ENCODE measurements around the gene CELSR1.

CELSR1 gene

DNA sequence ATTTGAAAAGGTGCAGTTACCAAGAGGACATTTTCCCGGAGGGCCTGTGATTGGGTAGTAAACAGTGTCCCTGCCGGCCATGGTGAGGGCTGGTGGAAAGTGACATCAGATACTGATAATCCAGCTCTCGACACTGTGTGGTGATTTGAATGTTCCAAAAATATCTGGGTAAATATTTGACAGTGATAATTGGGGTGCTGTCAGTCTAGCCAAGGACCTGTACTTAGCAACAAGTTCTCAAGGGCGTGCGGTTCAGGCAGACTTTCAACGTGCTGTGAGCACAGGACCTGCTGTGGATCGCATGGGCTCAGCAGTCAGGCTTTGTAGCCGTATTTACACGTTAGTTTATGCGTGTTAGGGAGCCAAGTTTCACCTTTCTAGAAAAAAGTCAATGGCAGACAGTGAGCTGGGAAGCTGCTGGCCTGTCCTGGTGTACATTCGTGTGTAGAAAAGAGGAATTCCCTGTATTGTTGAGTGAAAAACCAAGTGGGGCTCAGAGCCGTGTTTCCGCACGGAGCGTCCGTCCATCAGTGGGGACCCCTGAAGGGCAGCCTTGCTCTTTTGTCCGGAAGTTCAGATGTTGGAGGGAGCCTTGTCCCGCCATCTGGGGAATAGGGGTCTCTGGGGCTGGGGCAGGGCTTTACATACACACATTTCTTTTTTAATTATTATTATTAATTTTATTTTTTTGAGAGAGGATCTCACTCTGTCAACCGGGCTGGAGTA is 190.6 kb downstream of the CELSR1 start:
- DNase-seq: no peak

DNA sequence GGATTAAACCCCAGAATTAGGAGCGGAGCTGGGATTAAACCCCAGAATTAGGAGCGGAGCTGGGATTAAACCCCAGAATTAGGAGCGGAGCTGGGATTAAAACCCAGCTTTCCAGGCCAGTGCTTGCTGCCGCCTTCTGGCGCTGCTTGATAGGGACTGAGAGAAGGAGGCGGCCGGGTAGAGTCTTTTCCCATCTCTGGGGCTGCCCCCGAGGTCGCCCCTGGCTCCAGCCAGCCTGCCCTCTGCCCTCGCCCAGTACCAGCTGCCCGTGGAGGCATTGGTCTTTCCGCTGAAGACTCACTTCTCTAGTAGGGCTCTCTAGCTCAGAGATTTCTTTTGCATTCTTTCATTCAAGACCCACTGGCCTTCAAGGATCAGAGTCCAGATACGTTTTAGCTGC is 196.7 kb downstream of the CELSR1 start:
- no peak for DNase-seq

DNA sequence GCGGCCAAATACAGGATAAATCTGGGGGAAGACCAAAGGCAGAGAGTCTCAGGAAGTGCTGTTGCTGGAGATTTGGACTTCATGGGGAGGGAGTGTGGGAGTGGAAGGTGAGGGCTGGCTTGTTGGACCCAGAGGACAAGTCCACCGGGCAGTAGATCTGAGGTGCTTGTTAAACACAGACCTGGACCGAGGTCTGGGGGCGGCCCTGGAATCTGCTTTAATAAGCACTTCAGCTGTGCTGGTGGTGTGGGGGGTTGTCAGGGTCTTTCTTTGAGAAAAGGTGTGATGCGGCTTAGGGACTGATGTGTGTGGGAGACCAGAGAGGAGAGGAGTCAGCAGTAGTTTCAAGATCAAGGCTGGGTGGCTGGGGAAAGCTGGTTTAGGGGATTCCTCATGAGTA is 197.5 kb downstream of the CELSR1 start:
- DNase-seq: no peak

DNA sequence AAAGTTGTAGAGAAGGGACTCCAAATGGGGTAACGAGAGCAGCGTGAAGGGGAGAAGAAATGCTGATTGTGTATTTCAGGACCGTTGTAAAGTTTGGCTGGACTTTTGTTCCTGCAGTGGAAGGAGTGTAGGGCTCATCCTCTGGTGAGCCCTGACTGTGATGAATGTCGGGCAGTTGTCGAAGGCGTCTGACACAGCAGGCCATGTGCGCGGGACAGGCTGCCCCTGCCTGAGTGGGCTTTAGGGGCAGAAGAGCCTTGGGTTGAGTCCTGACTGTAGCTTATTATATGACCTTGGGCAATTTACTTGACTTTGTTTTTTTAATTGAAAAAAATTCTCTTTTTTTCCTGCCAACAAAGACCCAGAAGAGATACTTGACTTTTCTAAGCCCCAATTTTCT is 198.8 kb downstream of the CELSR1 start:
- DNase-seq: no peak

DNA sequence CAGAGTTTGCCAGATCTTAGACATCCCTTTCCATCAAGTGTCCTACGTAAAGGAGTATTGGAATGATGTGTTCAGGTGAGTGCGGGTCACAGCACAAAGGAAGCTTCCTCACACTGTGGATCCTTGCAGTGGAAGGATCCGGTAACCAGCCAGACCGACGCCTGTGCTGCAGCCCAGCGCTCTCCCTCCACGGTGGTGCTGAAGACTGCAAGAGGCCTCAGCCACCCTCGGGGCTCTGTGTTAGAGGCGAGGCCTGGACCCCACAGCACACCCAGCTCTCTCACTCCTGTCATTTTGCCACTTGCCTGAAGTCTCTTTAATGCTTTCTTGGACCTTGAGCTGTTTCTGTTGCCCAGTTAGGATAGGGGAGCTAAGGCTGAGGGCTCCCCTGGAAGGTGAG is 199.6 kb downstream of the CELSR1 start:
- DNase-seq: no peak

DNA sequence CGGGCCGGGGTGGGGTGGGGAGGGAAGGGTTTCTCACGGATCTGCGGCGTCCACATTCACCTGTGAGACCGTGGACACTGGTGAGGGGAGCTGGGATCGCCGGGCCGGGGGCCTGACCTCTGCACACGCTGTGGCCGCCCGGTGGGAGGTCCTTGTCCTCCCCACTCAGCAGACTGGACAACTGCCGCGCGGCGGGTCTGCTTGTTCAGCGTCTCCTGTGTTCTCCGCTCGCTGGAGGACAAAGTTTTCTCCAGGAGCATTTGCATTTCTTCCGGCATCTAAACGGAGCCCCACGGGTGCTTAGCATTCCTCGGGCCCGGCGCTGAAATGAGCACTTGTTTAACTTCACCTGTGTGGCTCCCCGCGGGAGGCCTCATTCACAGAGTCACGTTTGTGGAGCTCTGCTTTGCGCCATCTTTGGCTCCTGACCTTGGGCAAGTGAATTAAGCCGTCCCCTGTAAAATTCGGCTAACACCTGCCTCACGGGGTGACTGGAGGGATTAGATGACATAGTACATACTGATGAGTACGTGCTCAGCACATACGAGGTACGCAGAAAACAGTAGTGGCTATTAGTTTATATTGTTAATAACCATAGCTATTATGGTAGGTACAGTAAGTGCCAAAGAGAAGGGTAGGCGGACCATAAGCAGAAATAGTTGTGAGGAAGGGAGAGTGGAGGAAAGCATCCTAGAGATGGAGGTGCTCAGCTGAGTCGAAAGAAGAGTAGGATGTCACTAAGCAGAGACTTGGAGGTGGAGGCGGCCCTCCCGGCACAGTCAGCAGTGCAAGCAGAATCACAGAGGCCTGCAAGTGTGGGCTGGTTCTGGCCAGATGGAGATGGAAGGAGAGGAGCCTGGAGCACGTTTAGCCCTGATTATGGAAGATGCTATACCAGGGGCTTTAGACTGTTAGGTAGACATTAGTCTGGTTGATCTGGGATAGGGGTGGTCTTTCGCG is 201.0 kb downstream of the CELSR1 start:
- DNase-seq: no peak

DNA sequence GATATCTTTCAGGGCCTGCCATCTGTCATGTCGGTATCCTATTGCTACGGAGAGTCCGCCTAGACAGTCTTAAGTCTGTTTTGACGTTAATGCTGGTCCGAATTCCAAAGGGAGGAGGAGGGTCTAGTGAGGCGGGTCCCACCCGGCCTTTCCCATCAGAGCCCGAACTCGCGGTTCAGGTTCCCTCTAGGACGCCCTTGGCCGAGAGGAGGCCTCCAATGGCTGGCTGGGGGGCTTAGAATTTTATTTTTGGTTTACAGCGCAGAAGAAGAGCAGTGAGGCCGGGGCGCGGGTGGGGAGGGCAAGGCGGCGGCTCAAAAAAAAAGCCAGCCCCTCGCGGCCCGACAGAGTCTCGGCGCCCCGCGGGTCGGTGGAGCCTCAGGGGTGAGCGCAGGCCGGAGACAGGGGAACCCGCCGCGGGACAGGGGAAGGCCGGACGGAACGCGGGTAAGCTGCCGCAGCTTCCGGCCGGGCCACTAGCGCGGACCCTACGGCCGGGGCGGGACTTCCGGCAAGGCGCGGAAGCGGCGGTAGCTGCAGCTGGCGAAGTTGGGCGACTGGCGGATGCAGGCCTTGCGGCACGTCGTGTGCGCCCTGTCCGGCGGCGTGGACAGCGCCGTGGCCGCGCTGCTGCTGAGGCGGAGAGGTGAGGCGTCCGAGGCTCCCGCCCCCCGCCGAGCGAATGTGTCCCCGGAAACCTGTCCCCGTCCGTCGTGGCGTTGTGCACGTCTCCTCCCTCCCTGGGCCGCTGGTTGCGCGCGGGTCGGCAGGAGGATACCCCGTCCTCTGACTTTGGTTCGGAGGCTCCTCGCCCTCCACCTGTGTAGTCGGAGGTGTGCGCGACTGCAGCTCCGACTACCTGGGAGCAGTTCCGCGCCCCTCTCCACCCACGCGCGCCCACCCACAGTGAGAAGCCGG is 202.0 kb downstream of the CELSR1 start, which contains the start of gene TRMU:
TSS of gene TRMU (plus strand) at position 514 of the 918 bp plus-strand sequence. CDS start at position 565, 51 bp downstream.
- DNase-seq: peak; percentile 69

DNA sequence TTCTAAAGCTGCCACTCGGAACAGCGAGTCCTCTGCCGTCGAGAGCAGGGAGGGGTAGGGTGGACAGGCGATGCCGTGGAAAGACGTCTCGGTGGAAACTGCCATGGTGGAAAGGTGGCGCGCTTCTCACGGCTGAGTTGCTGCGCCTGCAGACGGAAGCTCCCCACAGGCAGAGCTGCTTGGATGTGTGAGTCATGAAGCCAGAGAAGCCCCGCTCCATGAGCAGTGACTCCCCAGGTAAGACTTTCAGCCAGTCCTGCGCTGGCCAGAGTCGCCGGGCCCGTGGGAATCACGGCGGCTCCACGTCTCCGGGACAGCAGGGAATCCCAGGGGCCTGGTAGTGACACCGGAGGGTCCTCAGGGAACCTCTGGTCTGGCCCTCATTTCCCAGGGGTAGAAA is 205.9 kb downstream of the CELSR1 start:
- no peak for DNase-seq

DNA sequence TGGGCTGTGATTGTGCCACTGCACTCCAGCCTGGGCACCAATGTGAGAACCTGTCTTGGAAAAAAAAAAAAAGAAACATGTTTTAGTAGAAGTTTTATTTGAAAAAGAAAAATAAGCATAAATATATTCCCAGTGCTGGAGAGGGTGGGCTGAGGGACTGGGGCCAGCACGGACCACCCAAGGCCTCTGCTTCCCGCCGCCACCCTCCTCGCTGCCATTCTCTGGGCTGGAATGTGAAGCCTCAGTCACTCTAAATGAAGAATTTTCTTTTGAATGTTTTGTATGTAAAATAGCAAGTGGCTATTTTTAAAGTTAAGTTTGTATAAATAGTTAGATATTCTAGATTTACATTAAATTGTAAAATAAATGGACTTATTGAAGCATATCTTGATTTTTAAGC is 207.0 kb downstream of the CELSR1 start:
- DNase-seq: no peak

DNA sequence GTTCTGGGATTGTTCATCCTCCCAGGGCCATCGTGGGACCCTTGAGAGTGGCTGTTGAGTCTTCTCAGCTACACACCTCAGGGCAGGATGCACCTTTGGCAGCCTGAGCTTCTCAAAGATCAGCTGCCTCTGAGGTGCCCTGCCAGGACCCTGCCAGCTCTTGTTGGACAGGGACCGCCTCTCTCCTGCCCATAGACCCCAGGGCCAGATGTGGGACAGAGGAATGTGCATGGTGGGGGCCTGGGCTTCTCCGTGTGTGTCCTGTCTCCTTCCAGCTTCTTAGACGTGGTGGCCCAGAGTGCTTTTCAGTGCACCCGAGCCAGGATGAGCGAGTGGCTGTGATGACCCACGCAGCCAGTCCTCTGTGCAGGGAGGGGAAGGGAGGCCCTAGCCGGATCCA is 207.8 kb downstream of the CELSR1 start:
- no peak for DNase-seq

DNA sequence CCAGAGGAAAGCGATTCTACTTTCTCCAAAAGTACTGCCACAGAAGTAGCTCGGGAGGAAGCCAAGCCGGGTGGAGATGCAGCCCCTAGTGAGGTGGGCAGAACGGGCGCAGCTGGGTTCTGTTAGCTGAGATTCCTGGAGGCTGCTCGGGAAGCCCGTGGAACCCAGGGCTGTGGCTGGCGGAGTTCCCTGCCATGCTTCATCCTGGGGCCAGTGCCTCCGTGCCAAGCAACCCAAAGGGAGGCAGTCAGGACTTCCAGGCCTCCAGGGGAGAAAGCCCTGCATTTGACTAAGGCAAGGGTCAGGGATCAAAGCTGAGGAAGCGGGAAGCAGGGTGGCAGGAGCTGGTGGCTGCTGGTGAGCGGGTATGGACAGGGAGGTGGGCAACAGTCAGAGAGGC is 208.6 kb downstream of the CELSR1 start:
- DNase-seq: no peak

DNA sequence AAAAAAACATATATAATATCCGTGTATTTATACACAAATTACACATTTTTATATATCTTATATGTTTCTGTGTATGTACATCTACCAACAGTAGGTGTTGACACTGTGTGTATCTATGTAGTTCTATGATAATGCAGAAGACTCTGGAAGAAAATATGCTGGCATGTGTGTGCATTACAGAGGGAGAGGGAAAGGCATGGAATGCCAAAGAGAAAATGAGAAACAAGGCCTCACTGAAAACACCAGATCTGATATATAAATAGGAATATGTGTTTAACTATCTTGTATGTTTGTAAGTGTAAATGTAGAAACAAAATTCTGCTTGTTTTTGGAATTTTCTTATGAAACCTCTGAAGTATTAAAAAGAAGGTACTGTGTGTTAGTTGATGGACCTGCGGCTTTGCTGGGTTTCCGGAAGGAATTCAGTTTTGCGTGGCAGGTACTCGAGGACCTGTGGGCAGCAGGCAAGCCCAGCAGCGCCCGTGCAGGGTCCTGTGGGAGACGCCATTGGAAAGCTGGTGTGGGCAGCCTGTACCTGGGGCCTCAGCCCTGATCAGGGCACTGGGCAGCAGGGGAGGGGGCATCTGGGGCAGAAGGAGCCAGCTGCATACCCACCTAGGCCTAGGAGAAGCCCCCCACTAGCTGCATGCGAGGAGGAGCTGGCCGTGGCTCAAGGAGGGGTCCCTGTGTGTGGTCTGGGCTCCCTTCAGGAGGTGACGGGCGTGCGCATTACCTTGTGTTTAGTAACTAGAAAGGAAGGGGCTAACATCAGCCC is 209.5 kb downstream of the CELSR1 start:
- DNase-seq: no peak

DNA sequence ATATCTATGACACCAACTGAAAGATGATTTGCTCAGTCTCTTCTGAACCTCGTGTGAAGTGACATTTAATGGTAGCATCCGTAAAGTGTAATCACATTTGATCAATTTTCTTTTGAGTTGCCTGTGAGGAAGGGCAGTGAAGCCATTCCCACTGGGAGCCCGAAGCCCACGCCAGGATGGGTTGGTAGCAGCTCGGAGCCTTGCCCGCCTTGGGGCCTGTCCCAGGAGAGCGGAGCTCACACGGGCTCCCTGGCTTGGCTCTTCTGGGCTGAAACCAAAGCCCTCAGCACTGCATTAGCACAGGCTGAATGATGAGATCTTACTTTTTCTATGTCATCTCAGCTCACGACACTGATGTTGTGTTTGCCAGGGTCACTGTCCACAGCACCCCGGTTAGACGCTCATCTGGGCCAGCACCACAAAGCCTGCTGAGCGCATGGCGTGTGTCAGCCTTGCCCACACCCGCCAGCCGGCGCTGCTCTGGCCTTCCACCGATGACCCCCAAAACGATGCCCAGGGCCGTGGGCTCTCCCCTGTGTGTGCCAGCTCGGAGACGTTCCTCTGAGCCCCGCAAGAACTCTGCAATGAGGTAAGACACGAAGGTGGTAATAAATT is 211.2 kb downstream of the CELSR1 start:
- DNase-seq: no peak

DNA sequence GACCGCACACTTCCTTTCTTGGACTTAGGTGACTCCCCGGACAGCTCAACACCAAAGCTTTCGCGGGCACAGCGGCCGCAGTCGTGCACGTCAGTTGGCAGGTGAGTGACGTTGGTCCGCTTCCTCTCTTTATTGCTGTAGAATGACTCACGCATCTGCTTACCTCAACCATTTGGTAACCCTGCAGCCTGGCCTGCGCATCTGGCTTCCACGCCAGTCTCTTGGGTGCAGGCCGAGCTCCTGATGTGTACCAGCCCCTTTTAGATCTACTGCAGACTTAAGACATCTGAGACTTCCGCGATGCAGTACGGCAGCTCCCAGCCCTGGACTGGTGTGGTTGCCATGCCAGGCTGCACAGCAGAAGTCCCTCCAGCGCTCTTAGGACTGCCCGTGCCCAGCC is 214.3 kb downstream of the CELSR1 start:
- no peak for DNase-seq

DNA sequence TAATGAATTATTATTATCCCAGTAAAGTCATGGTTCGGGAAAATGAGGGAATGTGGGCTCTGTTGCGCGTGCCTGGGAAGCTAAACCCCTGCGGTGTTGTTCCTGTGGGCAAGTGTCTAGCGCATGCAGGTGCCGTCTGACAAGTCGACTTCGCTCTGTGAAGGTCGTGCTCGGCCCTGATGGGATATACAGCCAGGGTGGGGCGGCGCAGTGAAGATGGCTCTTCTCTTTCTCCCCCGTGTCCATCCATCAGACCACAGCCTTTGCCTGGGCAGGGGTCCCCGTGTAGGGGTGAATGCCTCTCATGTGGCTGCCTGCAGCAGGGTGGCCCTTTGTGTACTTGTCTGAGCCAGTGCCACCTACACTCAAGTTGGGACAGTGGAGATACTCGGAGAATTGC is 214.7 kb downstream of the CELSR1 start:
- DNase-seq: no peak

DNA sequence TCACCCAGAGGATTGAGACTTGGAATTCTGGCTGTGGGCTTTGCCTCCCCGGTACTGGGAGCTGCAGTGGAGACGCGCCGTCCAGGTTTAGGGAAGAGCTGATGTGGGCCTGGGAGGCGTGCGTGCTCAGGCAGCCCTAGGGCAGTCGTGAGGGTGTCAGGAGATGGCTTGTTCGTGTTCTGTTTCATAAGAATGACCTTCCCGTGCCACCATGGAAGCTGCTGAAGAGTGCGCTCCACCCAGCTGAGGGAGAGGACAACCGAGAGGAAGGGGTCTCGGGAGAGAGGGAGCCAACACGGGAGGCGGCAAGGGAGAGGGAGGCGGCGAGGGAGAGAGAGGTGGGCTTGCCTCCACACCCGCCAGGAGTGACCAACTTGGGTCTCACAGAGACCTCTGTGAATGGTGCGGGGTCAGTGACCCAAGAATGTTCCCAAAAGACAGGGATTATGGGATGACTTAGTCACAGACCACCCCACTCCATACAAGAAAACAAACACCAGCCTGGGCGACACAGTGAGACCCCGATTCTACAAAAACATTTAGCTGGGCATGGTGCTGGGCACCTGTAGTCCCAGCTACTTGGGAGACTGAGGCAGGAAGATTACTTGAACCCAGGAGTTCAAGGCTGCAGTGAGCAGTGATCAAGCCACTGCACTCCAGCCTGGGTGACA is 216.6 kb downstream of the CELSR1 start:
- no peak for DNase-seq

DNA sequence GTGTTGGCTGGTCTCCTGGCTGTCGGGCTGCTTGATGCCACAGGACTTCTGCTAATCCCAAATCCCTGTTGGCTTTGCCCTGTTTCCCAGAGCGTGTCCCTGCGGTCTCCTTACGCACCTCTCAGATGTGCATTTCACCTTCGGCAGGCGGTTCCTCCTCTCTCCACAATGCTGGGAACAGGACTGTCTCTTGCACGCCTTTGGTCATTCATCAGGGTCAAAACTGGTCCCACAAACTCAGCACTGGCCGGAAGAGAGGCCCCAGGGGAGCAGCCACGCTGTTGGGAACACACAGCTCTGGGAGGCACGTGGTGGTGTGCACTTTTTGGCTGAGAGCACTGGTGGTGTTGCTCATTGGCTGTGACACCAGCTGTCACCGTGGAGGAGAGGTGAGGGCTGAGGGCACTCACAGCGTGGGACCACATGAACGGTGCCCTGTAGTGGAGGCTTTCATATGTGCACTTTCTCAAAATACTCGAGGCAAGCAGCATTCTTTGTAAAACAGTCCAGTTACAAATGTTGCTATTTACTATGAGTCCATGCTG is 217.2 kb downstream of the CELSR1 start:
- no peak for DNase-seq

DNA sequence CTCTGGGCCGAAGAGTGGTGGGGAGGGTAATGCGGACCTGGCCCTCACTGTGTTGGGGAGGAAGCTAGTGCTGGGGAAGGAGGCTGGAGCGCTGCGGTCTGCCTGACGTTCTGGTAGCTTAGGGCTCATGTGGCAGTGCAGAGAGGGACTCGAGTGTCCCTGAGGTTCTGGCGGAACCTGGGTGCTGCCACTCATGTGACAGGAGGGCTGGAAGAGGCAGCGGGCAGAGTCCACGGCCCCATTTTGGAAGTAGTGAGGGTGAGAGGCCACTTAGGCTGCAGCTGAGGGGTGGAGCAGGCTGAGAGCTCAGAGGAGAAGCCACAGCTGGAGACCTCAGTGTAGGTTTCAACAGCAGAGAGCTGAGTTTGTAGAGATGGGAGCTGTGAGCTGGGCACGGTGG is 218.1 kb downstream of the CELSR1 start:
- DNase-seq: no peak

DNA sequence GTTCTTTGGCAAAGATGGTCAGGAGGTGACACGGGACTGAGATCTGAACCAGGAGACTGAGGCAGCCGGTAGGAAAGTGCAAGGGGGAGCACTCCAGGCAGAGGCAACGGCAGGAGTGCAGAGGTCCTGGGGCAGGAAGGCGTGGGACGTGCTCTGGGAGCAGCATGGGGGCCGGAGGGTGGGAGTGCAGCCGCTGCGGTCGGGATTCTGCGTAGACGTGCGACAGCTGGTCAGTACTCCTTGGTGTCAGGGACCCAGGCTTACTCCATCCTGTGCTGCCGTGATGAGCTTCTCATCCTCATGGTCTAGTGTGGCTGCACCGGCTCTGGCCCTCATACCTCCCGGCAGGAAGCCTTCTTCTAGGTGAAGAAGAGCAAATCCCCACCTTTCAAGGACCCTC is 218.8 kb downstream of the CELSR1 start:
- DNase-seq: no peak

DNA sequence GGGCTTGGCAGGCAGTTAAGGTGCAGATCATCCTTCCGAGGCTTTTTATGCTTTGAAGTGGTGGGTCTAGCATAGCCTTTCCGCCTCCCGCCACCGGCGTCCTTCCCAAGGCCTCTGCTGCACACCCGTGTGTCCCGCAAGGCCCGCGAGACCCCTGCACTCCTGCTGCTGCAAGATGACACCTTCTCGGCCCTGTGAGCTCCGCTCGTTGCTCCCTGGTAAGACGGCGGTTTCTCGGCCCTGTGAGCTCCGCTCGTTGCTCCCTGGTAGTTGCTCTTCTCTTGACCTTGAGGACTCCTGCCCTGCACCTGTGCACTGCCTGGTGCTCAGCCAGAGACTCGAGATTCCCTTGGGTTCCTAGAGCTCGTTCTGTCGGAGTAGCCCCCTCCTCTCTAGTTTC is 219.8 kb downstream of the CELSR1 start:
- no peak for DNase-seq

DNA sequence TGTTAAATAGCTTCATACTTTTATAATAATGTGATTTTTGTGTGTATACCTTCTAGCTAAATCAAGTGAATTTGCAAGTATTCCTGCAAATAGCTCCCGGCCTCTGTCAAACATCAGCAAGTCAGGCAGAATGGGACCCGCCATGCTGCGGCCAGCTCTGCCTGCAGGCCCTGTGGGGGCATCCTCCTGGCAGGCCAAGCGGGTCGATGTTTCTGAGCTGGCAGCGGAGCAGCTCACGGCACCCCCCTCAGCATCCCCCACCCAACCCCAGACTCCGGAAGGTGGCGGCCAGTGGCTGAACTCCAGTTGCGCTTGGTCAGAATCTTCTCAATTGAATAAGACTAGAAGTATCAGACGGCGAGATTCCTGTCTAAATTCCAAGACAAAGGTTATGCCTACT is 221.4 kb downstream of the CELSR1 start:
- no peak for DNase-seq

Data from NCI-H345 (cell line).